Measurements from ENCODE around the gene AKR1C1. TPM values are rescaled to one million over a fixed set of nuclear protein-coding genes. Genes with fewer than 3 reads are reported as not detected.

The AKR1C1 gene
- total and polyA plus RNA-seq, 5 donors, result 51.5 to 176 (median 143) TPM

Other genes with a start within 250 kb of the AKR1C1 start
- gene AKR1E2, start 137.2 kb upstream of the AKR1C1 start, total RNA-seq, result 10 to 100 TPM in 2 of 4 donors, 1 to 10 TPM in 2; 6.7 to 12.5 (median 9.2) TPM
- 3.1 TPM for gene AKR1E2, start 137.2 kb upstream of the AKR1C1 start, polyA plus RNA-seq
- 100 to 1,000 TPM in 2 of 4 donors, 10 to 100 TPM in 2; 22.7 to 261 (median 128) TPM for gene AKR1C2, start 40.4 kb downstream of the AKR1C1 start, total RNA-seq
- 52.0 TPM for gene AKR1C2, start 40.4 kb downstream of the AKR1C1 start, polyA plus RNA-seq
- 10 to 100 TPM; 28.1 to 60.8 (median 54.1) TPM for gene AKR1C3, start 131.0 kb downstream of the AKR1C1 start, total RNA-seq
- gene AKR1C3, start 131.0 kb downstream of the AKR1C1 start, polyA plus RNA-seq, result 40.3 TPM
- gene AKR1C8, start 221.7 kb downstream of the AKR1C1 start, total RNA-seq, result under 1 TPM in 3 of 4 donors, not detected in 1; 0.21 to 0.63 (median 0.31) TPM
- 0.32 TPM for gene AKR1C8, start 221.7 kb downstream of the AKR1C1 start, polyA plus RNA-seq
- gene AKR1C4, start 233.4 kb downstream of the AKR1C1 start, total RNA-seq, result not detected
- not detected for gene AKR1C4, start 233.4 kb downstream of the AKR1C1 start, polyA plus RNA-seq